PC-9 (cell line): ENCODE measurements around the gene KAZALD1. TPM values are rescaled to one million over a fixed set of nuclear protein-coding genes. Genes with fewer than 3 reads are reported as not detected.

Source experiments
- BruUV-seq: library from RNA; stranded (reverse); fragments of 400-500 nt; replicated peaks from 2 replicates; lab custom pipeline; 2021; lab: Mats Ljungman, UMichigan
- CTCF ChIA-PET: fragments of 300-600 bp; sonication (Branson Sonifier 250); formaldehyde crosslinking; loops from one replicate; lab custom pipeline; 2022; ENCODE audit warnings: antibody characterized with exemption; lab: Charles Lee
- POLR2A ChIA-PET: fragments of 300-600 bp; sonication (Branson Sonifier 250); formaldehyde crosslinking; loops from one replicate; lab custom pipeline; 2022; ENCODE audit warnings: antibody characterized with exemption; ENCODE audit not compliant: unreplicated experiment; lab: Charles Lee
- DNase-seq, 2 experiments: peaks; one replicate each; pipeline versions ENCODE4 v3.0.0 to v3.0.0-alpha.2; 2015 to 2022; ENCODE audit warnings: mixed read lengths in 1 of 2
- H2AFZ ChIP-seq: fragments of 200-600 bp; sonication (generic); 2 replicates; pipeline ENCODE4 v1.8.1; 2017; ENCODE audit warnings: antibody characterized with exemption
- H3F3A ChIP-seq: fragments of 200-600 bp; sonication (generic); 2 replicates; pipeline ENCODE4 v1.8.1; 2017; ENCODE audit warnings: antibody characterized with exemption, mild to moderate bottlenecking, low read depth; ENCODE audit not compliant: insufficient read depth
- H3K27ac ChIP-seq: fragments of 200-600 bp; sonication (generic); 2 replicates; pipeline ENCODE4 v1.6.1; 2016; ENCODE audit warnings: mixed run types
- H3K27me3 ChIP-seq: fragments of 200-600 bp; sonication (generic); 2 replicates; pipeline ENCODE4 v1.6.1; 2016; ENCODE audit warnings: low read depth, mixed run types; ENCODE audit not compliant: insufficient read depth
- H3K36me3 ChIP-seq: fragments of 200-600 bp; sonication (generic); 2 replicates; pipeline ENCODE4 v1.6.1; 2016; ENCODE audit warnings: low read depth, mixed run types
- H3K4me1 ChIP-seq: fragments of 200-600 bp; sonication (generic); replicated peaks from 2 replicates; pipeline ENCODE4 v1.6.1; 2016; ENCODE audit warnings: mixed run types; ENCODE audit not compliant: insufficient read depth
- H3K4me2 ChIP-seq: fragments of 200-600 bp; sonication (generic); 2 replicates; pipeline ENCODE4 v1.6.1; 2017; ENCODE audit warnings: mixed run types
- H3K4me3 ChIP-seq: fragments of 200-600 bp; sonication (generic); 2 replicates; pipeline ENCODE4 v1.6.1; 2016; ENCODE audit warnings: mixed run types
- H3K79me2 ChIP-seq: fragments of 200-600 bp; sonication (generic); 2 replicates; pipeline ENCODE4 v1.6.1; 2017; ENCODE audit warnings: low read depth, mixed run types
- H3K9me2 ChIP-seq: fragments of 200-600 bp; sonication (generic); 2 replicates; pipeline ENCODE4 v1.8.1; 2017; ENCODE audit warnings: mild to moderate bottlenecking; ENCODE audit not compliant: insufficient read depth
- H3K9me3 ChIP-seq: fragments of 200-600 bp; sonication (generic); 2 replicates; pipeline ENCODE4 v1.8.1; 2016; ENCODE audit warnings: low read depth; ENCODE audit not compliant: insufficient read depth
- H4K20me1 ChIP-seq: fragments of 200-600 bp; sonication (generic); 2 replicates; pipeline ENCODE4 v1.8.1; 2017; ENCODE audit not compliant: insufficient read depth
- EZH2 ChIP-seq: fragments of 200-600 bp; sonication (generic); IDR thresholded peaks from 2 replicates; pipeline ENCODE4 v1.8.0; 2017; ENCODE audit warnings: antibody characterized with exemption, low read depth
- intact Hi-C: fragments of 100-400 bp; cut with micrococcal nuclease; formaldehyde crosslinking; loops from one replicate; pipeline ENCODE4 v1.10.0; 2022; ENCODE audit not compliant: unreplicated experiment
- total RNA-seq: library from RNA; stranded (reverse); gene quantifications from 2 replicates; pipeline ENCODE4 v1.2.3, GENCODE V29; 2021
- TF ChIP-seq, protein P1 (sequence below): fragments of 200-600 bp; sonication (generic); conservative IDR thresholded peaks from 2 replicates; pipeline ENCODE4 v1.6.1; 2017; ENCODE audit warnings: mixed run types, antibody characterized with exemption, mild to moderate bottlenecking, moderate library complexity

Gene KAZALD1
- total RNA-seq, 1 experiment from 2014 or later: 19.7 TPM

DNA sequence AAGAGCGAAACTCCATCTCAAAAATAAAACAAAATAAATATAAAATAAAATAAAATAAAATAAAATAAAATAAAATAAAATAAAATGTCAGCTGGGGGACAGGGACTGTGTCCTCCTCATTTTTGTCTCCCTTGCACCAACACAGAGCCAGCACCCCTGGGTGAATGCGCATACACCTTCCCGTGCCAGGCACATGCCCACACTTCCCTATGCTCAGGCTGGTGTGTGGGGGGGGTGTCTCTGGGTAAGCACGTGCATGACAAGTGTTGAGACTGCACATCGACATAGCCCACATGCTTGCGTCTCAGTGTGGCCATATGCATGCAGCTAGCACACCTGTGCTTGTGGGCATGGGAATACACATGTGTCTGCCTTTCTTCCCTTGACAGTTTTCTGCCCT lies 44.6 kb downstream of the KAZALD1 start:
- H3K79me2 ChIP-seq: no peaks in the 10 kb centered on the region
- intact Hi-C loops: no loop called here

DNA sequence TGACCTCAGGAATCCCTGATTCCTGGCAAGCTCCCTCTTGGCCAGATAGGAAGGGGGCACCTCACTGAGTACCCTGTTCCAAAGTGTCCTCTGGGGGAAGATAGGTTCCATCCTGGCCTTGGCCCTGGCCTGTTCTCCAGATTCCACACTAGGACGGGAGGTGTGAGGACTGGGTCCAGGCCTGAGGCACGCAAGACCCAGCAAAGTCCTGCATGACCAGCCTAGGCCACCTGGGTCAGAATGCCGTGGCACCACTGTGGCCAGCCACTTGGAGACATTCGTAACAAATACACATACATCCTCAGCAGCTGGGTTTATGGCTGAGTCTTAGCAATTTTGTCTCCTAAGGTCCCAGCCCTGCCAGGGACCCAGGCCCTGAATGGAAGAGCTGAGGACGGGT lies 46.0 kb downstream of the KAZALD1 start:
- H3K9me2 ChIP-seq: no peaks in the 10 kb centered on the region
- no peak overlapping the region for H3K4me2 ChIP-seq
- H3K9me3 ChIP-seq: no peaks in the 10 kb centered on the region
- H3K36me3 ChIP-seq: no peaks in the 10 kb centered on the region
- BruUV-seq: no TSS peak
- H3K79me2 ChIP-seq: no peaks in the 10 kb centered on the region
- POLR2A ChIA-PET: interaction anchor here (0.5 kb wide), 1 partner anchor 56 kb away, joined by 3 read pairs; no protein-coding TSS in a partner anchor
- no peak overlapping the region for H2AFZ ChIP-seq
- H3K4me3 ChIP-seq: no peak overlapping the region
- peaks cover 29% of the 10 kb centered on the region; the same call in 1 of the 2 replicates for H3K27me3 ChIP-seq
- intact Hi-C loops: no loop called here
- H3F3A ChIP-seq: no peaks in the 10 kb centered on the region
- no peak overlapping the region for H3K27ac ChIP-seq
- no peak for DNase-seq
- TF ChIP-seq, protein P1, sequence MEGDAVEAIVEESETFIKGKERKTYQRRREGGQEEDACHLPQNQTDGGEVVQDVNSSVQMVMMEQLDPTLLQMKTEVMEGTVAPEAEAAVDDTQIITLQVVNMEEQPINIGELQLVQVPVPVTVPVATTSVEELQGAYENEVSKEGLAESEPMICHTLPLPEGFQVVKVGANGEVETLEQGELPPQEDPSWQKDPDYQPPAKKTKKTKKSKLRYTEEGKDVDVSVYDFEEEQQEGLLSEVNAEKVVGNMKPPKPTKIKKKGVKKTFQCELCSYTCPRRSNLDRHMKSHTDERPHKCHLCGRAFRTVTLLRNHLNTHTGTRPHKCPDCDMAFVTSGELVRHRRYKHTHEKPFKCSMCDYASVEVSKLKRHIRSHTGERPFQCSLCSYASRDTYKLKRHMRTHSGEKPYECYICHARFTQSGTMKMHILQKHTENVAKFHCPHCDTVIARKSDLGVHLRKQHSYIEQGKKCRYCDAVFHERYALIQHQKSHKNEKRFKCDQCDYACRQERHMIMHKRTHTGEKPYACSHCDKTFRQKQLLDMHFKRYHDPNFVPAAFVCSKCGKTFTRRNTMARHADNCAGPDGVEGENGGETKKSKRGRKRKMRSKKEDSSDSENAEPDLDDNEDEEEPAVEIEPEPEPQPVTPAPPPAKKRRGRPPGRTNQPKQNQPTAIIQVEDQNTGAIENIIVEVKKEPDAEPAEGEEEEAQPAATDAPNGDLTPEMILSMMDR: no peak
- TF ChIP-seq EZH2: no peak
- CTCF ChIA-PET: interaction anchor here (0.6 kb wide), 1 partner anchor 46 kb away, joined by 9 read pairs; no protein-coding TSS in a partner anchor
- H4K20me1 ChIP-seq: no peaks in the 10 kb centered on the region
- H3K4me1 ChIP-seq: no peaks in the 10 kb centered on the region

More for the DNA sequence above, 44.6 kb downstream of the KAZALD1 start:
- DNase-seq: no peak
- H3K4me1 ChIP-seq: no peaks in the 10 kb centered on the region
- POLR2A ChIA-PET: no interaction called here
- no peak overlapping the region for H3K4me3 ChIP-seq
- H3K9me3 ChIP-seq: no peaks in the 10 kb centered on the region
- BruUV-seq: no TSS peak
- H3K27me3 ChIP-seq: peaks cover 38% of the 10 kb centered on the region; the same call in 1 of the 2 replicates
- no peaks in the 10 kb centered on the region for H3K9me2 ChIP-seq
- H4K20me1 ChIP-seq: no peaks in the 10 kb centered on the region
- H3K36me3 ChIP-seq: no peaks in the 10 kb centered on the region
- H3K27ac ChIP-seq: no peak overlapping the region
- TF ChIP-seq, protein P1: no peak
- TF ChIP-seq EZH2: no peak
- CTCF ChIA-PET: no interaction called here
- no peak overlapping the region for H2AFZ ChIP-seq
- no peak overlapping the region for H3K4me2 ChIP-seq
- no peaks in the 10 kb centered on the region for H3F3A ChIP-seq

DNA sequence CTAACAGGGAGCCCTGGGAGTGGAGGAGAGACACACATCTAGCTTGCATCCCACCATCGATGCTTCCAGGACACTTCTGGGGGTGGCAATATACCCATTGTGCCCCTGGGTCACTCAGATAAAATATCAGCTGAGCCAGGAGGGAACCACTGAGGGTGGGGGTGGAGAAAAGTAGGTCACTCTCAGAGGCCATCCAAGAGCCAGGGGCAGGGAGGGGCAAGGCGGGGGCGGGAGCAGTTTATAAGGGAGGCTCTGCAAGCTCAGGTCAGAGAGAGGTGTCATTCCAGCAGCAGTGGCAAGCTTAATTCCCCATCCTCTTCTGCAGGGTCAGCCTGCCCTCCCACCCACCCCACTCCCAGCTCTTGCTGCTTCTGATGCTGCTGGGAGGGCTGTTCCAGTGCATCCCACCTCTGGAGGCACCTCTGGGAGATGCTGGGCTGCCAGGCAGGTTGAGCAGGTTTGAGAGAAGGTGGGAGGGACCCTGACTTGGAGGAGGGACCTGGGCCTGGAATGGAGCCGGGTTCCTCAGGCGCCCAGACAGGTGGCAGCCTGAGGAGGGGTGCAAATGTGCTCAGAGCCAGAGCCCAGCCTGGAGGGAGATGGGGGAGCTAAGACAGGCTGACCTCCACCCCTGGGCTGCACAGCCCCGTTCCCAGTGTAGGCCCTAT lies 49.2 kb downstream of the KAZALD1 start:
- Histone ChIP-seq H3K79me2 (no peaks in the 10 kb centered on the region), H3K27me3 (peaks cover 12% of the 10 kb centered on the region), H3K4me3 (no peak overlapping the region), H3K9me2 (no peaks in the 10 kb centered on the region), H3K4me2 (no peak overlapping the region), H3K36me3 (no peaks in the 10 kb centered on the region), H3K27ac (no peak overlapping the region), H2AFZ (no peak overlapping the region), H3K9me3 (no peaks in the 10 kb centered on the region), H4K20me1 (no peaks in the 10 kb centered on the region), H3F3A (no peaks in the 10 kb centered on the region), H3K4me1 (no peaks in the 10 kb centered on the region)
- peak in 1 of 2 experiments; percentile 21 for DNase-seq
- no peak for TF ChIP-seq EZH2
- TF ChIP-seq, protein P1: no peak
- CTCF ChIA-PET: interaction anchor here (0.5 to 0.7 kb wide), 2 partner anchors 71 to 356 kb away, joined by 3 to 5 read pairs; no protein-coding TSS in a partner anchor
- intact Hi-C loops: no loop called here
- POLR2A ChIA-PET: interaction anchor here (0.7 kb wide), 1 partner anchor 35 kb away, joined by 3 read pairs; no protein-coding TSS in a partner anchor
- BruUV-seq: no TSS peak
